GM21576 (cell line): ENCODE results near the gene ZFPL1.

ENCODE experiments used
- ATAC-seq: cut with Tn5 transposase; IDR thresholded peaks from one replicate; pipeline ENCODE4 v1.9.1; 2021; ENCODE audit warnings: mild to moderate bottlenecking, moderate library complexity; ENCODE audit not compliant: unreplicated experiment

Gene ZFPL1

DNA sequence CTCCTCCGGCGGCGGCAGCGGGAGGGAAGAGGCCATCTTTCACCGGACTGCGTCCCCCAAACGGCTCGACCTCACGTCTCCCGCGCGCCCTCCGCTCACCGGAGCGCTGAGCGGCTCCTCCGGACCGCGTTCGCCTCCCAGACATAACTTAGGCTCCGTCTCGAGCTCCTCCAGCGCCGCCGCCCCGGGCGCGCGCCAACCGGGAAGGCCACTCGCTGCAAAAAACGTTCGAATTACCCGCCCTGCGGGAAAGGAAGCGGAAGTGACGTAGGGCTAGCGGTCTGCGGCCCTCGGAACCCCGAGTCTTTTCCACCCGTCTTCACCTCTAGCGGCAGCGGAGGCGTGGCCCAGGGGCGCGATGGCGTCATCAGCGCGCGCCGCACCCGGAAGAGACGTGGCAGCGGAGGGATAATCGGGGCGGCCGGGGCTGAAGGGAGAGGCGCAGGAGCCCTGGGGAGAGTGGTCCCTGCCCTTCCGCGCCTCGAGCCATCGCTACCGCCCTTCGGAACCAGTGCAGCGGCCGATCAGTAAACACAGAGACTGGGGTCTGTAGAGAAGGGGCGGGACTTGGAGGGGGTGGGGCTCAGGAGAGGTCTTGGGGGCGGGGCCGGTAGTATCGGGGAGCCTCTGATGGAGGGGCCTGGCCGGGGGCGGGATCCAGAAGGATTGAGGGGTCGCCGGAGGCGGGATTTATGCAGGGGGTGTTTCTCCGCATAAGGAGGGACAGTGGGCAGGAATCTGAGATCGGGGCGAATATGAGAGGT lies at the start of gene ZFPL1, which contains the start of gene CDCA5:
TSS of gene ZFPL1 (plus strand) at position 389 of the 764 bp plus-strand sequence. CDS start 477 bp downstream, outside the sequence.
TSS of gene CDCA5 (minus strand) at position 207 of the 764 bp plus-strand sequence. CDS start at position 145, 62 bp downstream.
- peak; percentile 71 for ATAC-seq

DNA sequence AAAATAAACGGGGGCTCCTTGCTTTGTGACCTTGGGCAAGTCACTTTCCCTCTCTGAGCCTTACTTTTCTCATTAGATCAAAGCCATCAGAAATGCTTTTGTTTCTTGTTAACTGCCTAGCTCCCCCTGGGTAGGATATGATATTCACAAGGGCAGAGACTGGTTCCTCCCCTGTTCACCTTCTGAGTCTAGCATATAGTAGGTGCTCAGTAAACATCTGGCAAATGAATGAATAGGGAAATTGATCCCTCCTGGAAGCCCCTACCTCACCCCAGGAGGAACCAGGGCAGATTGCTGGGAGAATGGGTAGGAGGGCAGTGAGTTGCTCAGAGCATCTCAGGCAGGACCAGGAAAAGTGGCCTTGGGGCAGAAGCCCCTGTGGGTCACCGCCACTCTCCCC lies 49.6 kb upstream of the ZFPL1 start:
- no peak for ATAC-seq

DNA sequence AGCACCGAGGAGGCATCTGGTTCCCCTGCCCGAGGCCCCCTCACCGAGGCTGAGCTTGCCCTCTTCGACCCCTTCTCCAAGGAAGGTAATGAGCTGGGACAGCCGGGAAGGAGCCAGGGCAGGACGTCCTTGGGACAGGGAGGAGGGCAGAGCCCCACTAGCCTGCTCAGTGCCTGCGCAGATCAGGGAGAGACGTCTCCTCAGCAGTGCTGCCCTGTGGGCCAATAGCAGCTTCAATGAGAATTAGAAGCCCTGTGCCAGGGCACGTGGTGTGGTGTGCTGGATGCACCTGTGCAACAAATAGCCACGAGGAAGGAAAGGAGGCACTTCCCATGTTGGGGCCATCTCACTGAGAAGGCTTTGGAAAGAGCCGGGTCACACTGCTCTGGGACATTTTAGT lies 48.4 kb upstream of the ZFPL1 start:
- no peak for ATAC-seq

DNA sequence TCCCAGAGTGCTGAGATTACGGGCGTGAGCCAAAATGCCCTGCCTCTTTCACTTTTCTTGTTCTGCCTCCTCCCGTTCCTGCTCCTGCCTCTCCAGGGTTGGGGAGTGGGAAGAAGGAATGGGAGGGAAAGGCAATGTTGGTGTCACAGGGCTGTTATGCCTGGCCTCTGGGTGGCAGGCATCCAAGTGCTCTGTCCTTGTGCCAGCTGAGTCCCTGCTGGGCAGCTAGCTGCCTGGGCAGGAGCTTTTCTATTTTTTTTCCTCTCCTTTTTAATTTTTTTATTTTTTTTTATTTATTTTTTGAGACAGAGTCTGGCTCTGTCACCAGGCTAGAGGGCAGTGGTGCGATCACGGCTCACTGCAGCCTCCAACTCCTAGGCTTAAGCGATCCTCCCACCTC lies 47.1 kb upstream of the ZFPL1 start:
- ATAC-seq = no peak

DNA sequence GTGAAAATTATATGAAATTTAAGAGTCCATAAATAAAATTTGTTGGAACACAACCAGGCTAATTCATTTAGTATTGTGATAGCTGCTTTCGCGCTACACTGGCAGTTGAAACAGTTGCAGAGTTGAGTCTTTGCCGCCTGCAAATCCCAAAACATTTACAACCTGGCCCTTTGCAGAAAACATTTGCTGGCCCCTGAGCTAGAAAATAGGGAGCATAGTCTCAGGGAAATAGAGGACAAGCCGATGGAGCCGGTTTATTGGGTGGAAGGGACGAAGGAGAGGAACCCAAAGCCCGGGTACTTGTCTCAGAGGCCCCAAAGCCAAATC lies 43.5 kb upstream of the ZFPL1 start:
- no peak for ATAC-seq

DNA sequence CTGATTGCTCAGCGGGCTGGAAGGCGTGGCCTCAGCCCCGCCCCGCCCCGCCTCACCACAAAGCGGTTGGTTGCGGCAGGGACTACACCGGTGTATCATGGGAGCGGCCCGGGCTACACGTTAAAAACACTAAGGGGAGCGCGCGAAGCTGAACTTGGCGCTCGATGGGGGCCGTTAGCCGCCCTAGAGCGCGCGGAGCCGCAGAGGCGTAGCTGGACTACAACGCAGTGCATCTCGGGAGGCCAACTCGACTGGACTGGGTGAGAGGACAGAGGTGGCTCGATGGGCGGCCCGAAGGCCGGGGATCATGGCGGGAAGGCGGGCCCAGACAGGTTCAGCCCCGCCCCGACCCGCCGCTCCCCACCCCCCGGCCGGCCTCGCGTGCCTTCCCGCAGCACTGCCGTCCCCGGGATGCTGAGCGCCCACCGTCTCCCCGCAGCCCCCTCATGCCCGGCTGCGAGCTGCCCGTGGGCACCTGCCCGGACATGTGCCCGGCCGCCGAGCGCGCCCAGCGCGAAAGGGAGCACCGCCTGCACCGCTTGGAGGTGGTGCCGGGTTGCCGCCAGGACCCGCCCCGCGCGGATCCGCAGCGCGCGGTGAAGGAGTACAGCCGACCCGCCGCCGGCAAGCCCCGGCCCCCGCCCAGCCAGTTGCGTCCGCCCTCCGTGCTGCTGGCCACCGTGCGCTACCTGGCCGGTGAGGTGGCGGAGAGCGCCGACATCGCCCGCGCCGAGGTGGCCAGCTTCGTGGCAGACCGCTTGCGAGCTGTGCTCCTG lies 43.0 kb upstream of the ZFPL1 start, which contains the start of gene SAC3D1:
TSS of gene SAC3D1 (plus strand) at position 364 of the 776 bp plus-strand sequence. CDS start at position 447, 83 bp downstream.
- ATAC-seq = peak; percentile 74

DNA sequence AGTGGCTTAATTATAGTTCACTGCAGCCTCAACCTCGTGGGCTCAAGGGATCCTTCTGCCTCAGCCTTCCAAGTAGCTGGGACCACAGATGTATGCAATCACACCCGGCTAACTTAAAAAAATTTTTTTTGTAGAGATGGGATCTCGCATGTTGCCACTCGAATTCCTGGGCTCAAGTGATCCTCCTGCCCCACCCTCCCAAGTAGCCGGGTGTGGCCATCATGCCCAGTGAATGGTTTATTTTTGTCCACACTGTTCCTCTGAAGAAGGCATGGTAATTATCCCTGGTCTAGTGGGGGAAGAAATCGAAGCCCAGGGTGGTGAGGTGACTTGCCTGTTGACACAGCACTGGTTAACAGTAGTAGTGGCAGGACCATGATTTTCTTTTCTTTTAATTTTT lies 41.1 kb upstream of the ZFPL1 start:
- no peak for ATAC-seq

DNA sequence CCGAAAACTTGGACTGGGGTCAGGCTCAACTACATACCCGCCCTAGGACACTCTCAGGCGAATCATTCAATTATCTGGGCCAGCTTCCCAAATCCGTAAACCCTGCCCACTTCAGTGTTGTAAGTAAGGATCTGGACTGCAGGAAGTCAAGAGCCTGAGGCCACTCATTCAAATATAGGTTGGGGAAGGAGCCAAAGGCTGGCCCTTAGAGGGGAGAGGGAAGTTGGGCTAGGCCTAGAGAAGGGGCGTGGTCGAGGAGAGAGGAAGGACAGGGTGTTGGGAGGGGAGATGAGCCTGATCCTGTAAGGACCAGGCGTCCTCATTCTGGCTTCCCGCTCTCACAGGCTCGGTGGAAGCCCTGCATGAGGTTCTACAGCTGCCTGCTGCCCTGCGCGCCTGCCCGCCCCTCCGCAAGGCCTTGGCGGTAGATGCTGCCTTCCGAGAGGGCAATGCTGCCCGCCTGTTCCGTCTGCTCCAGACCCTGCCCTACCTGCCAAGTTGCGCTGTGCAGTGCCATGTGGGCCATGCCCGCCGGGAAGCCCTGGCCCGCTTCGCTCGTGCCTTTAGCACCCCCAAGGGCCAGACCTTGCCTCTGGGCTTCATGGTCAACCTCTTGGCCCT lies 40.0 kb upstream of the ZFPL1 start:
- no peak for ATAC-seq

DNA sequence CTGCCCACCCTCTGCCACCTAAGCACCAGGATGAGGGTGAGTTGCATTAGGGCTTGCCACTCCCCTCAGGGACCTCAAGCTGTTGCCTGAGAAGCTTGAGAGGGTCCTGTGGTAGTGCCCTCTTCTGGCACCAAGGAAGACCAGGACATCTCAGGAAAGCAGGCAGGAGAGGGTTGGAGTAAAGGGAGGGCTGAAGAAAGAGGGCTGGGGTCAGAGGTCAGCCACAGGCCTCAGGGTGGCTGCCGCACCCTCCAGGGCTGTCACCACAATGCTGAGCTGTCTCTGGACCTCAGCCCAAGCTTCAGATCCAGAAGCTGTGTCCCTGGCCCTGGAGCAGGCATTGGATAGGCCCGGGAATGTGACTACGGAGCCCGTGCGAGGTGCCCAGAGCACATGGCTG lies 39.0 kb upstream of the ZFPL1 start:
- ATAC-seq = no peak

DNA sequence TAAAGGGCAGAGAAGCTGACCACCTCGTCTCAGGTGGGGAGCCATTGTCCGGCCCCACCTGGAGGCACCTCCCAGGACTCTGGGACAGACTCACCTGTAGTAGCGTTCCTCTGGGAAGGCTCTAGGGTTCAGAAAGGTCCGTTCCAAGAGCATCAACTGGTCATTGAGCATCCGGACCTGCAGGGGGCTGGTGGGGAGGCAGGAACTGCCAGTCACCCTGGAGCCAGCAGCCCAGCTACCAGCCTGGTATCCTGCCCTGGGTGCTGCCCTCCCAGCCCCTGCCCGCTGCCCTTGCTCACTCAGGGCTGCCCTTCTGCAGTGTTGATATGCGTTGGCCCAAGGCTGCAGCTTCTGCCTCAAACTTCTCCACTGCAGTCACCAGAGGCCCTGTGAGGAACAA lies 38.3 kb upstream of the ZFPL1 start:
- ATAC-seq = no peak

DNA sequence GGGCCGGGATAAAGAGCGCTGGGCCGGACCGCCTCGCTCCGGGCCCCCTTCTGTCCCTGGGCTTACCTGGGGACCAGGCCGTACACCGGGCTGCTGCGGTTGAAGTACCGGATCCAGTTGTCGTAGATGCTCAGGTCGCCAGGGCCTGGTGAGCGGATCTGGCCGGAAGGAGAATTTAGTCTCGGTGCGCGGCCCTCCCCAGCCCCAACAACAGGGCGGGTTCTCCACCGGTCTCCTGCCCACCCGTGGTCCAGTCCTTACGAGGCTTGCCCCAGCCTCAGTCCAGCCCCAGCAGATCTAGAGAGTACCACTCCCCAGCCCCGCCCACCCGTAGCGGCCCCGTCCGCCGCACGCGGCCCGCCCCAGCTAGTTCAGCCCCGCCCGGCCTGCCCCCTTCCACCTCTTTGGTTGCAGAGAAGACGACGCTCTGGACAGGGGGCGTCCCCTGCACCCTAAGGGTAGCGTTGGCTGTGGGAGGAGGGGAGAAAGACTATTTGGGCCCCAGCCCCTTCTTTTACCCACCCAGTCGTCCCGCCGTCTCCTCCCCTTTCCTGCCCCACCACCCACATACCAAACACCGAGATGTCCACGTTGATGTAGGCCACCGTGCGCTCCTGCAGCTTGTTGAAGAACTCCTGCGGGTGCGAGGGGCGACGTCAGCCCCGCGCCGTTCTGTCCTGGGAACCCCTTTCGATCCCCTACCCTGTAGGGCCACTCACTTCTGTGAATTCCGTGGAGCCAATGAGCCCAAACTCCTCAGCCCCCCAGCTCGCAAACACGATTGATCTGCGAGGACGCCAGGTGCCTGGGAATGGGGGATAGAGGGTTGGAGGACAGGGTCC lies 36.2 kb upstream of the ZFPL1 start:
- ATAC-seq = no peak

DNA sequence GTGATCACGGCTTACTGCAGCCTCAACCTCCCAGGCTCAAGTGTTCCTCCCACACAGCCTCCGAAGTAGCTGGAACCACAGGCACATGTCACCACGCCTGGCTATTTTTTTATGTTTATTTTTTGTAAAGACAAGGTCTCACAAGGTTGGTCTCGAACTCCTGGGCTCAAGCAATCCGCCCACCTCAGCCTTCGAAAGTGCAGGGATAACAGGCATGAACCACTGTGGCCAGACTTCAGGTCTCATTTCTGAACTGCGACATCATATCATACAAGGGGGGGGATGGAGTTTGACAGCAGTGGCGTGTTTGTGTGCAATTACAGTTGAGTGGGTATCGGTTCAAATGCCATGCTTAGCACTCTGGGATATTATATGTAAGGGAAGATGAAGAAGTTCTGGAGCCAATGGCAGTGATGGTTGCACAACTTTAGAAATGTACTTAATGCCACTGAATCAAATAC lies 32.6 kb upstream of the ZFPL1 start:
- no peak for ATAC-seq

DNA sequence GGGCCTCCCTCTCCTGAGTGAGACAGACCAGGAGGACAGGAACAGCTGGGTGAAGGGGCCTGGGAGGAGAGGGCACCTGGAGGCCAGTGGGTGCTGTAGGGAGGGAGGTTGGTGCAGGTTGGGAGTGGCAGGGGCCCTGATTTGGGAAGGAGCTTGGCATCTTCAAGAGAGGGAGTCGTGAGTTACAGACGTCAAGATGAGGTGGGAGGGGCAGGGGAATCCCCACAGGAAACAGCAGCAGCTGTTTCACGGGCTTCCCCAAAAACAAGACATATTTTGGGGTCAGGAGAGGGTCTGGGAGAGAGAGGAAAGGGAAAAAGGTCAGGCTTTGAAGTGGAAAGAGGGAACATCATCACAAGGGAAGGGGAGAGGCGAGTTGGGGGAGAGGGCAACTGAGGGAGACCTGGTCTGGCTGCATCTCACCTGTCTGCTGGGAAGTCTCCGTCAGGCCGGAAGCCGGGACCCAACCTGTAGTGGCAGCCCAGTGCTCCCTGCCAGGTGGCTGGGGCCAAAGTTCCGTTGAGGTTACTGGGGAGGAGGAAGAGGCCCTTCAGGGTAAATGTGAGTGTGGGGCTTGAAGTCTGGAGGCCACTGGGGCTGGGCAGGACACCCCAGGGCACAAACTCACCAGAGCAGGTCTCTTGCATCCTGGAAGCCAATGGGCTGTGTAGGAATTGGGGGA lies 30.1 kb upstream of the ZFPL1 start:
- no peak for ATAC-seq

DNA sequence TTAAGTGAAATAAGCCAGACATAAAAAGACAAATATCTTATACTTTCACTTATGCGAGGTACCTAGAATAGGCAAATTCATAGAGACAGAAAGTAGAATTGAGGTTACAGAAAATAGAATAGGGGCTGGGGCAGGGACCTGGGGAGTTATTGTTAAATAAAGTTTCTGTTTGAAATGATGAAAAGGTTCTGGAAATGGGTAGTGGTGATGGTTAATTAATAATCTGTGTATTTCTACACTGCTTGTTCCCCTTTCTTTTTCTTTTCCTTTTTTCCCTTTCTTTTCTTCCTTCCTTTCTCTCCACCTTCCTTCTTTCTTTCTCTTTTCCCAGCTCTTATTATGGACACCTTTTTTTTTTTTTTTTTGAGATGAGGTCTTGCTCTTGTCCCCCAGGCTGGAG lies 28.5 kb upstream of the ZFPL1 start:
- ATAC-seq = no peak

DNA sequence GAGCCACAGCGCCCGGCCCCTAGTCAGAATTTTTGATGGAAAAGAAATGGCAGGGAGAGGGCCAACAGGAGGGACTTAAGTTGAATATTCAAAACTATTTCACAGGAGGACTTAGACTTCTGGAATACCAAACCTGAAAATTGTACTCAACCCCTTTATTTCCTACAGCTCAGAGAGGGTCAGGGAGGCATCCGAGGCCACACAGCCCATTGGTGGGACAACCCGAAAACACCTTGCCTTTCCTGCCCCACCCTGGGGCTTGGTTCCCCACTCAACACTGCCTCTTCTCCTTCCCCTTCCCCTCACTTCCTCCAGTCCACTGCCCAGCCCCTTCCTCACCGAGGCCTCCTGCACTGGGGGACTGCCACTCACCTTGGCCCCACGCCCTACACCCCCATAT lies 27.0 kb upstream of the ZFPL1 start:
- no peak for ATAC-seq

DNA sequence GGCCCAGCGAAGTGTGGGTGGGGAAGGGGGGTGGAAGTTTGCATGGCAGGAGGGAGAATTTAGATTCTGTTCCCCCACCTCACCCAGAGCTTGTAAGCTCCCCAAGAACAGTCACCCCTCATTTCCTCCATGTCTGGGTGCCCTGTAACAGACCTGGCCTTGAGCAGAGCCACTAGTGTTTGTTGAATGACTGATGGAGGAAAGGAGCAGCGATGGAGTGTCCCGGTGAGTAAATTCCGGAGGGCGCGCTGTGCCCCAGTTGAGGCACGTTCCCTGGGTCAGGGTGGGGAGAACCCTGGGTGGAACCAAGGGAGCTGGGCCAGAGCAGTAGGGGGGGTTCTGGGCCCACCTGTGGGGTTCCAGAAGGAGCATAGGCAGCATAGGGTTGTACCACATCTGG lies 26.5 kb upstream of the ZFPL1 start:
- ATAC-seq = no peak

DNA sequence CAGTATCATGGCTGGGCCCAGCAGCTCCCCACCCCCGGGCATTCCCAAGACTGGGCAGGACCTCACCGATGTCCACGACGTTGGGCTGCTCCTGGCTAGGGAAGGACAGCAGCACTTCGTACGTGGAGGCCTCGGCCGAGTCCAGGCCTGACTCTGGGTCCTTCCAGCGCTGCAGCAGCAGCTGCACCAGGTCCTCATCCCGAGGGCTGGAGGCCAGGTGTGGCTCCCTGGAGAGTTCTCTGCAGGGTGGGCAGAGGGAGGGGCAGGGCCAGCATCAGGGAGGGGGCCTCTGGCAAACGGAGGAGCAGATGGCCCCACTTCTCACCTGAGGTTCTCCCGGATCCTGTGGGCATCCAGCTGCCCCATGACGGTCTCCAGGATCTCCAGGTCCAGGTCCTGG lies 26.0 kb upstream of the ZFPL1 start:
- no peak for ATAC-seq

DNA sequence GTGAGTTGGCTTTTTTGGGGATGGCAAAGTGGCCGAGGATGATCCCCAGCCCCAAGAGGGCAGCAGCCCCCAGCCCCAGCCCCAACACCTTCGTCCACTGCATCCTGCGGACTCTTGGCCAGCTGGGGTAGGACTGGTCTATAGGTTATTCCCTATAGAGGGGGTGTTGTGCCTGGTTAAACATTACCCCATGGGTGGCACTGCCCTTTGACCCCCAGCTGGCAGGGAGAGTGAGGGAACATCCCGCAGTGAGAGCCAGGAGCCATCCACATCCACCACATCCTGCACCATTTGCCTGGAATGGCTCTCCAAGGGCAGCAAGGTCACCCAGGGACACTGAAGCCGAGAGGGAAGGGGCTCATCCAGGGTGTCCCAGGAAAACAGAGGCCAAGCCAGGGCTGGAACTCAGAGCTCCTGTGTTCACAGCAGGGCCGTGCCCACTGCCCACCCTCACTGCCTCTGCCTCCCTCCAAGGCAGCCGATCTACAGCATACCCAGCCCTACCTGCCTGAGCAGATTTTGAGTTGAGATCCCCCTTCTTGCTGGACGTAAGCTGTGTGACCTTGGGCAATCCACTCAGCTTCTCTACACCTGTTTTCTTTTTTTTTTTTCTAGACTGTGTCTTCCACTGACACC lies 25.5 kb upstream of the ZFPL1 start, which contains the start of gene NAALADL1:
TSS of gene NAALADL1 (minus strand) at position 135 of the 636 bp plus-strand sequence. CDS start at position 103, 32 bp downstream.
- ATAC-seq = no peak

DNA sequence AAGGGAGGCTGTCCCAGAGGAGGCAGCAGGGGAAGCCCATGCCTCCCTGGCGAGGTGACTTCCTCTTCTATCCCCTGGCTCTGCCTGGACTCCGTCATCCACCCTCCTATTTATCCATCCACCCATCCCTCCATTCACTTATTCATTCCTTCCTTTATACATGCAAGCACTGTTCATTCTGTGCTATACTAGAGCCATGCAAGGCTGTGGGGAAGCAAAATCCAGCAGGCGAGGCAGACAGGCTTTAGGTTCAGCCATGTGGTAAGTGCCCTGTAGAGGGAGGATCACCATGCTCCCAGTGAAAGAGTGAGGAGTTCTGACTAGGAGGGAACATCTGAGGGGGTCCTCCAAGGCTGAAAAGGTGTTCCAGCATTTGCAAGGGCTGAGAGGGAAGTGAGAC lies 24.5 kb upstream of the ZFPL1 start:
- ATAC-seq = no peak
